GM19397 (cell line): ENCODE data around the gene PTPN13.
"Not testable (repeated sequence)": the region's sequence is repeated elsewhere in the genome, so short reads cannot be mapped to it uniquely, and the experiment has no call there.

ENCODE experiments used
- ATAC-seq: cut with Tn5 transposase; IDR thresholded peaks from one replicate; pipeline ENCODE4 v1.9.1; 2021; ENCODE audit warnings: mild to moderate bottlenecking, moderate library complexity; ENCODE audit not compliant: unreplicated experiment

Gene PTPN13

DNA sequence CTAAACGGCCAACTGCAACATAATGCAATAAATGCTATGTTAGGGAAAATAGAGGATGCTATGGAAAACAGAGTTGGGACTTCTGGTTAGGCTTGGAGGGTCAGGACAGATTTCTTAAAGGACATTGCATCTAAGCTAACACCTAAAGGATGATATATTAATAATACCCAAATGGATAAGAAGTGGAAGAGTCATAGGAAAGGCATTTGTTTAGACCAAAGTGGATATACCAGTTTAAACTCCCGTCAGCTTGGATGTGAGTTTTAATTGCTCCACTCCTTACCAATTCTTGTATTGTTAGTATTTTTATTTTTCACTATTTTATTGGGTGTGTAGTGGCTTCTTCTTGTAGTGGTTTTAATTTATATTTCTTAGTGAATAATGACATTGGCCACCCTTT lies 93.9 kb downstream of the PTPN13 start:
- ATAC-seq, result no peak

DNA sequence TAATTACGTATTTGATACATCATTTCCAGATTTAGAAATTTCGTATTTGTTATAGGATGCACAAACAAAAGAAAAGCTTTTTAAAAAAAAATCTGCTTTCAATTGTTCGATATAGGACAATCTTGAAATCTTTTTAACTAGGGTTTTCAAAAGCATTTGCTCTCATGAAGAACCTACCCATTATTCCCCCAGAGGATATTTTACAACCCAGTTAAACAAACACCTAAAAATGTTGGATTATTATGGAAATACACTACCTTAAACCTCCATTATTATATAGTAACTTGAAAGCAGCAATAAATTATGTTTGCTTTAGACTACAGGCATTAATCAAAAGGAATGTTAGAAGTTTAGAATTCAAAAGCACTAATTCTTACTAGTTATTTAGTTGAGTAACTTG lies 110.5 kb downstream of the PTPN13 start:
- no peak for ATAC-seq

GRCh38 chr4:86706923-86707597 lies 112.9 kb downstream of the PTPN13 start:
- ATAC-seq, result no peak

DNA sequence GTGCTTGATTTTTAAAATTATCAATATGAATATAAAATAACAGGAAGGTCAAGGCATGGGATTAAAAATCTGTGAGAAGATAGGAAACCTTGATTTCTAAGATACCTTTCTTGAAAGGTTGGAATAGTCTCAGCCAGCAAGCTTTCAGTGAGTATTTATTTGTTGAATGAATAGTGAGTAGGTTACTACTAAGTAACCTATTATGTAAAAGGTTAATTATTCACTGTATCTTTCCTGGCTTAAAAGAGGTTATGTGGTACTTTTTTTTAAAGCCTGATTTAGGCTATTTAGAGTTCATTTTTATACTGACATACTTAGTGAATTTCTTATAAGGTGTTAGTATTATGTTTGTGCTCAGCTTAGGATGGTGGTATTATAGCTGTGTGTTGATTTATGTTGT lies 123.5 kb downstream of the PTPN13 start:
- no peak for ATAC-seq

DNA sequence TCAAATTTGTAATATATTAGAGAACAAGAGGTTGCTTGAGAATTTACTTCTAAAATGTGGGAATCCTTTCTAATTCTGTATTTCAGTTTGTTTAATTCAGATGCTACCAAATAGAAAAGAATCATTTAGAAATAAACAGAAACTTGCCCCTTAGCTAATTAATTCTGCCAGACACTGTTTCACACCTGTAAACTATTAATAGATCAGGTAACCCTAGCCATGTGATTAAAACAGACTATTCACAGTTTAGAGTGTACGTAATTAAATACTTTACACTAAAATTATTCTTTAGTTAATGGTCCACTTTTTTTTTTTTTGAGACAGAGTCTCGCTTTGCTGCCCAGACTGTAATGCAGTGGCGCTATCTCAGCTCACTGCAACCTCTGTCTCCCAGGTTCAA lies 124.0 kb downstream of the PTPN13 start:
- ATAC-seq, result no peak

- not testable (repeated sequence) for ATAC-seq
Observed at GRCh38 chr4:86719149-86719548, 125.0 kb downstream of the PTPN13 start.

- no peak for ATAC-seq
Observed at GRCh38 chr4:86720508-86721068, 126.5 kb downstream of the PTPN13 start.

DNA sequence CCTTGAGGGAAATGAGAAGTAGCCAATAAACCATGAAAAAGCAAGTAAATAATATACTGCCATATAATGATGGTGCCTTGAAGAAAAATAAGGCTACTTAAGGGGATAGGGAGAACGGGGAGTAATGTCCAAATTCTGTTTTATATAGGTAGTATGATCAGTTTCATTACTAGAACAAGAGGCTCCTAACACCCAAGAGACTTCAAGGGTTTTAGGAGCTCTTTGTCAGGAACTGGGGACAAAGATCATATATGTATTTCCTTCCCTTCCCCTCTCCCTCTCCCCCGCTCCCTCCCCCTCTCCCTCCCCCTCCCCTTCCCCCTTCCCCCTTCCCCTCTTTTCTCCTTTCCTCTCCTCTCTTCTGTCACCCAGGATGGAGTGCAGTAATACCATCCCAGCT lies 127.3 kb downstream of the PTPN13 start:
- no peak for ATAC-seq

GRCh38 chr4:86730310-86730709 lies 136.2 kb downstream of the PTPN13 start:
- ATAC-seq, result no peak

GRCh38 chr4:86737244-86737643 lies 143.1 kb downstream of the PTPN13 start:
- no peak for ATAC-seq

- ATAC-seq, result no peak
Observed at GRCh38 chr4:86741846-86742245, 147.7 kb downstream of the PTPN13 start.

GRCh38 chr4:86744570-86744969 lies 150.5 kb downstream of the PTPN13 start:
- ATAC-seq, result no peak

DNA sequence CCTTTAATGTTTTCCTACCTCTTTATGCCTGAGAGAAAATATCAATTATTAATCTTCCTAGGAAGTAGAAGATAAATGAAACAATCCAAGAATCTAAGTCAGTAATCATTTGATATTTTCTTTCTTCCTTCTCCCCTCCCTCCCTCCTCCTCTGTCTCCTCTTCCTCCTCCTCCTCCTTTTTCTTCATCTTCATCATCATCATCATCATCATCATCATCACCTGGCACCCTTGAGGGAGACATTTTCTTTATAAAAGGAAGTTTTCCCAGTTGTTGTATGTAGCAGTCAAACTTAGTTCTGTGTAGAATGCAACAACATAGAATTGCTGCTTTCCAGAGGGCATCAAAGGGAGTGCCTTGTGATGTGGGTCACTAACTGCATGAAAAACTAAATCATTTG lies 155.0 kb downstream of the PTPN13 start:
- ATAC-seq, result no peak

DNA sequence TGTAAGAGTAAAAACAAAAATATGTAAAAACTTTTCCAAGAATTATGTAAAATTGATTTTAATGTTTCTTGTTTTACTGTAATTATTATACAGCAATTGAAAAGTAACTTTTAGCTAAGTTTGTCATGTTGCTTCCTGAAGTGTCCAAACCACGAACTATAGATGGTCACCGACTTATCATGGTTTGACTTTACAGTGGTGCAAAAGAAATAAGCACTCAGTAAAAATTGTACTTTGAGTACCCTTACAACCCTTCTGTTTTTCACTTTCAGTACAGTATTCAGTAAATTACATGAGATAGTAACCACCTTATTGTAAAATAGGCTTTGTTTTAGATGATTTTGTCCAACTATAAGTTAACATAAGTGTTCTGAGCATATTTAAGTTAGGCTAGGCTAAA lies 161.3 kb downstream of the PTPN13 start:
- no peak for ATAC-seq

DNA sequence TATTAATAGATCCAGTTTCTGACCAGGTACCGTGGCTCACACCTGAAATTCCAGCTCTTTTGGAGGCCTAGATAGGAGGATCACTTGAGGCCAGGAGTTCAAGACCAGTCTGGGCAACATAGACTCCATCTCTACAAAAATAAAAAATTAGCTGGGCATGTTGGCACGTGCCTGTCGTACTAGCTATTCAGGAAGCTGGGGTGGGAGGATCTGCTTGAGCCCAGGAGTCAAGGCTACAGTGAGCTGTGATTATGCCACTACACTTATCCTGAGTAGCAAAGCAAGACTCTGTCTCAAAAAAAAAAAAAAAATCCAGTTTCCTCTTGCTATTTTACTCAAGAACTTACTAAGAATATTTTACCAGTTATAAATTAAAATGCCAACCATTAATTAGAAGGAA lies 163.4 kb downstream of the PTPN13 start:
- ATAC-seq, result no peak

GRCh38 chr4:86759298-86759697 lies 165.2 kb downstream of the PTPN13 start:
- no peak for ATAC-seq

GRCh38 chr4:86762649-86763048 lies 168.5 kb downstream of the PTPN13 start:
- ATAC-seq, result no peak

DNA sequence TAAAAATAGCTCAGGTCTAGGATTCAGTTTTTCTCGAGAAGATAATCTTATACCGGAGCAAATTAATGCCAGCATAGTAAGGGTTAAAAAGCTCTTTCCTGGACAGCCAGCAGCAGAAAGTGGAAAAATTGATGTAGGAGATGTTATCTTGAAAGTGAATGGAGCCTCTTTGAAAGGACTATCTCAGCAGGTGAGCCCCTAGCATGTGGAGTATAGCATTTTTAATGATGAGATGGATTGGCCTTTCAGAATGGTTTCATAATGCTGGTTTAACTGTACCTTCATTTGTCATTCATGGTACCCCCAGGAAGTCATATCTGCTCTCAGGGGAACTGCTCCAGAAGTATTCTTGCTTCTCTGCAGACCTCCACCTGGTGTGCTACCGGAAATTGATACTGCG lies 175.7 kb downstream of the PTPN13 start:
- no peak for ATAC-seq

DNA sequence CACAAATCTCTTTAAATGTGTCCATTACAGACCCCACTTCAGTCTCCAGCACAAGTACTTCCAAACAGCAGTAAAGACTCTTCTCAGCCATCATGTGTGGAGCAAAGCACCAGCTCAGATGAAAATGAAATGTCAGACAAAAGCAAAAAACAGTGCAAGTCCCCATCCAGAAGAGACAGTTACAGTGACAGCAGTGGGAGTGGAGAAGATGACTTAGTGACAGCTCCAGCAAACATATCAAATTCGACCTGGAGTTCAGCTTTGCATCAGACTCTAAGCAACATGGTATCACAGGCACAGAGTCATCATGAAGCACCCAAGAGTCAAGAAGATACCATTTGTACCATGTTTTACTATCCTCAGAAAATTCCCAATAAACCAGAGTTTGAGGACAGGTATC lies 177.0 kb downstream of the PTPN13 start:
- no peak for ATAC-seq

DNA sequence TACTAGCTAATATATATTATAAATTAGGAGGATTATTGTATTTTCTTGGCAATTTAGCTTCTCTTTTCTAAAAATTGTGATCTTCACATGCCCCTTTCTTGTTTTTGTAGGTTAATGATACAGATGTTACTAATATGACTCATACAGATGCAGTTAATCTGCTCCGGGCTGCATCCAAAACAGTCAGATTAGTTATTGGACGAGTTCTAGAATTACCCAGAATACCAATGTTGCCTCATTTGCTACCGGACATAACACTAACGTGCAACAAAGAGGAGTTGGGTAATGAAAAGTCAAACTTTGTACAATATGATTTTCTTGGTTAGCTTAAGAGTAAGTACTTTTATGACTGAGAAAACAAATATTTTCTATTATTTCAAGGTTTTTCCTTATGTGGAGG lies 180.9 kb downstream of the PTPN13 start:
- no peak for ATAC-seq

DNA sequence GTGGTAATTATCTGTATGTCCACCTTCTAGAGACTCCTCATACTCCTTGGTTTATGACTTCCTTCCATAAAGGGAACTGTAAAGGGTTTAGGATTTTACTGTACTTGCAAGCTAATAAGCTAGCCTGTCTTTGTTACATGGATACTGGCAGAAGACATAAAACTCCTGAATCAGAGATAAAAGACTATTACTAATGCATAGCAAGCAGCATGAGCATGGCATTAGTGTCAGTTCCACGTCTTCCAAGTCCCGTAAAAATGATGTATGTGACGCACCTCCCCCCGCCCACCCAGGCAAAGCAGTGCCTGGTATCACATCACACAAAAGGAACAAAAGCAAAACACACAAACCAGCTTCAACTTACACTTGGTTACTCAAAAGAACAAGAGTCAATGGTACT lies 184.1 kb downstream of the PTPN13 start:
- ATAC-seq, result no peak

GRCh38 chr4:86788826-86789225 lies 194.7 kb downstream of the PTPN13 start:
- no peak for ATAC-seq

DNA sequence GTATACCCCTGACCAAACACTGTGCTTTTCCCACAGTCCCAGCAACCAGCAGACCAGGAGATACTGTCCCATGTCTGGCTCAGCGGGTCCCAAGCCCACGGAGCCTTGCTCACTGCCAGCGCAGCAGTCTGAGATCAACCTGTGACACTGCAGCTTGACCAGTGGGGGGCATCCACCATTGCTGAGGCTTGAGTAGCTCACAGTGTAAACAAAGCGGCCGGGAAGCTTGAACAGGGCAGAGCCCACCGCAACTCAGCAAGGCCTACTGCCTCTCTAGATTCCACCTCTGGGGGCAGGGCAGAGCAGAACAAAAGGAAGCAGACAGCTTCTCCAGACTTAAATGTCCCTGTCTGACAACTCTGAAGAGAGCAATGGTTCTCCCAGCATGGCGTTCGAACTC lies 197.0 kb downstream of the PTPN13 start:
- no peak for ATAC-seq
